IgD-negative memory B cell (primary cell): ENCODE results near the gene CPM. TPM values are rescaled to one million over a fixed set of nuclear protein-coding genes. Genes with fewer than 3 reads are reported as not detected.
"Not testable (repeated sequence)": the region's sequence is repeated elsewhere in the genome, so short reads cannot be mapped to it uniquely, and the experiment has no call there.

Source experiments
- H3K27ac Mint-ChIP-seq, 3 donors: one replicate each; pipeline ENCODE4 v1.8.0; 2020 to 2022; ENCODE audit warnings: mild to moderate bottlenecking in 3 of 3, mixed read lengths in 3 of 3, moderate library complexity in 1 of 3
- H3K27me3 Mint-ChIP-seq: one replicate; pipeline ENCODE4 v1.8.0; 2021; ENCODE audit warnings: mixed read lengths
- H3K36me3 Mint-ChIP-seq: one replicate; pipeline ENCODE4 v1.8.0; 2020; ENCODE audit warnings: mild to moderate bottlenecking, mixed read lengths
- H3K4me1 Mint-ChIP-seq, 3 donors: one replicate each; pipeline ENCODE4 v1.8.0; 2020 to 2022; ENCODE audit warnings: mixed read lengths in 3 of 3, mild to moderate bottlenecking in 1 of 3
- H3K4me3 Mint-ChIP-seq, 4 donors: one replicate each; pipeline ENCODE4 v1.8.0; 2020 to 2022; ENCODE audit warnings: mild to moderate bottlenecking in 4 of 4, mixed read lengths in 4 of 4, moderate library complexity in 3 of 4
- H3K9me3 Mint-ChIP-seq, 3 donors: one replicate each; pipeline ENCODE4 v1.8.0; 2020 to 2021; ENCODE audit warnings: mixed read lengths in 3 of 3, mild to moderate bottlenecking in 1 of 3
- polyA plus RNA-seq: library from polyadenylated mRNA; unstranded; fragments of 300-500 nt; fragmentation: Illumina TruSeq; gene quantifications from one replicate; pipeline ENCODE4 v1.2.3, GENCODE V29; 2021

CPM gene
- polyA plus RNA-seq, 1 donor from 2014 or later = 5.8 TPM

DNA sequence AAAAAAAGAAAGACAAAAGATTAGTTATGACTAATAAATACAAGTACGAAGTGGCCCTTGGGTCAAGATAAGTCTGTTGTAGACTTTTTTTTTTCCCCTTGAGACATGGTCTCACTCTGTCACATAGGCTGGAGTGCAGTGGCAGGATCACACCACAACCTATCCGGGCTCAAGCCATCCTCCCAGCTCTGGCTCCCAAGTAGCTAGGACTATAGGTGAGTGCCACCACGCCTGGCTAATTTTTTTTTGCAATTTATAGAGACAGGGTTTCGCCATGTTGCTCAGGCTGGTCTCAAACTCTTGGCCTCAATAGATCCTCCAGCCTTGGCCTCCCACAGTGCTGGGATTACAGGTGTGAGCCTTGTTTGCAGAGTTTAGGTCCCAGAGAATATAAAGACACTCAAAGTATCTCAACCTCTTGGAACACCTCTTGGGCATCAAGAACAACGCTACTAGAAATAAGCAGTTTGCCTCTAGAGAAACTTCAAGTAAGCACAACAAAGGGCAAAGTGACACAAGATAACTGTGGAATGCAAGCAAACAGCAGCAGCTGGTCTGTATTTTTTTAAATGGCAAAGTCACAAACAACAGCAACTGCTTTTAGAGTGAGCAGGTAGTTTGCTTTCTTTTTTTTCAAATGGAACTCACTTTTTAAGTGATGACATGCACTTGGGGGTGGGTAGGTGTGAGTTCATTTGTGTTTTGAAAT is 128.9 kb downstream of the CPM start:
- H3K9me3 Mint-ChIP-seq = no peaks in the 10 kb centered on the region
- H3K27me3 Mint-ChIP-seq = no peaks in the 10 kb centered on the region
- peaks cover 0 to 11% (median 3%) of the 10 kb centered on the region in 3 donors for H3K4me1 Mint-ChIP-seq
- peak overlapping the region in 2 of 3 donors; percentile 15 to 23 for H3K27ac Mint-ChIP-seq
- no peaks in the 10 kb centered on the region for H3K36me3 Mint-ChIP-seq
- H3K4me3 Mint-ChIP-seq = peak overlapping the region in 2 of 4 donors; percentile 24 to 52

DNA sequence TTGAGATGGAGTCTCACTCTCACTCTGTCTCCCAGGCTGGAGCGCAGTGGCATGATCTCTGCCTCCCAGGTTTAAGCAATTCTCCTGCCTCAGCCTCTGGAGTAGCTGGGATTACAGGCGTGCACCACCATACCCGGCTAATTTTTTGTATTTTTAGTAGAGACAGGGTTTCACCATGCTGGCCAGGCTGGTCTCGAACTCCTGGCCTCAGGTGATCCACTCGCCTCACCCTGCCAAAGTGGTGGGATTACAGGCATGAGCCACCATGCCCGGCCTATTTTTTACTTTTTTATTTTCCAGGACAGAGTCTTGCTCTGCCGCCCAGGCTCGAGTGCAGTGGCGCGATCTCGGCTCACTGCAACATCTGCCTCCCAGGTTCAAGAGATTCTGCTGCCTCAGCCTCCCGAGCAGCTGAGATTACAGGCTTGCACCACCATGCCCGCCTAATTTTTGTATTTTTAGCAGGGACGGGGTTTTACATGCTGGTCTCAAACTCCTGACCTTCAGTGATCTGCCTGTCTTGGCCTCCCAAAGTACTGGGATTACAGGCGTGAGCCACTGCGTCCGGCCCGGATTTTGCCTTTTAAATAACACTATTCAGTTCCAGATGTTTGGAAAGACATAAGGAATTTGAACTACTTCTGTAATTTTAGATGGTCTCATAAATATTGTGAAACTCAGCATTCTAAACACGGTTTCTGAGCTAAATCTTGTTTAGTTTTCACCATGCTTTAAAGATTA is 129.9 kb downstream of the CPM start:
- not testable (repeated sequence) for H3K36me3 Mint-ChIP-seq, H3K4me3 Mint-ChIP-seq, H3K27ac Mint-ChIP-seq, H3K9me3 Mint-ChIP-seq, H3K27me3 Mint-ChIP-seq, H3K4me1 Mint-ChIP-seq

DNA sequence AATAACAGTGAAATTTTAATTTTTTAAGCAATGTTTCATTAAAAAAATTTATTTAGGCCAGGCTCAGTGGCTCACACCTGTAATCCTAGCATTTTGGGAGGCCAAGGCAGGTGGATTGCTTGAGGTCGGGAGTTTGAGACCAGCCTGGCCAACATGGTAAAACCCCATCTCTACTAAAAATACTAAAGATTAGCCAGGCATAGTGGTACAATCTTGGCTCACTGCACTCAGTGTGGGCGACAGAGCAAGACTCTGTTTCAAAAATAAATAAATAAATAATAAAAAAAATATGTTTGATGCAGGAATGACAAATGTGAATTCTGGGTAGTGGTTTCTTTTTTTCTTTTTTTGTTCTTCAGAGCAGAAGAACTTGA is 130.6 kb downstream of the CPM start:
- H3K9me3 Mint-ChIP-seq, H3K27ac Mint-ChIP-seq, H3K27me3 Mint-ChIP-seq, H3K4me1 Mint-ChIP-seq, H3K36me3 Mint-ChIP-seq: not testable (repeated sequence)
- peak overlapping the region in 1 of 4 donors; percentile 12 for H3K4me3 Mint-ChIP-seq

Other genes with a start within 250 kb of the CPM start
- gene NUP107, start 246.2 kb downstream of the CPM start, polyA plus RNA-seq = 28.9 TPM
- gene SLC35E3, start 187.0 kb downstream of the CPM start, polyA plus RNA-seq = 15.2 TPM
- gene MDM2, start 125.0 kb downstream of the CPM start, polyA plus RNA-seq = 19.6 TPM